ENCODE data around the gene DDX23. TPM values are rescaled to one million over a fixed set of nuclear protein-coding genes. Genes with fewer than 3 reads are reported as not detected.

The DDX23 gene
- polyA plus RNA-seq, 2 of the 4 experiments (the other 2 are of a cell fraction): 116 to 132 TPM

- TF ChIP-seq FOSL2 (IDR thresholded peaks at IDR 0.05) (no peak), FOSL2 (CRISPR knock-in tag; IDR thresholded peaks at IDR 0.05) (peak; percentile 42), KDM1A (IDR thresholded peaks at IDR 0.05; ENCODE audit: low read depth) (no peak), HOXB13 (CRISPR knock-in tag; IDR thresholded peaks at IDR 0.05; ENCODE audit: low read depth) (no peak), SREBF2 (IDR thresholded peaks at IDR 0.05) (no peak)
- TF ChIP-seq, protein P1, sequence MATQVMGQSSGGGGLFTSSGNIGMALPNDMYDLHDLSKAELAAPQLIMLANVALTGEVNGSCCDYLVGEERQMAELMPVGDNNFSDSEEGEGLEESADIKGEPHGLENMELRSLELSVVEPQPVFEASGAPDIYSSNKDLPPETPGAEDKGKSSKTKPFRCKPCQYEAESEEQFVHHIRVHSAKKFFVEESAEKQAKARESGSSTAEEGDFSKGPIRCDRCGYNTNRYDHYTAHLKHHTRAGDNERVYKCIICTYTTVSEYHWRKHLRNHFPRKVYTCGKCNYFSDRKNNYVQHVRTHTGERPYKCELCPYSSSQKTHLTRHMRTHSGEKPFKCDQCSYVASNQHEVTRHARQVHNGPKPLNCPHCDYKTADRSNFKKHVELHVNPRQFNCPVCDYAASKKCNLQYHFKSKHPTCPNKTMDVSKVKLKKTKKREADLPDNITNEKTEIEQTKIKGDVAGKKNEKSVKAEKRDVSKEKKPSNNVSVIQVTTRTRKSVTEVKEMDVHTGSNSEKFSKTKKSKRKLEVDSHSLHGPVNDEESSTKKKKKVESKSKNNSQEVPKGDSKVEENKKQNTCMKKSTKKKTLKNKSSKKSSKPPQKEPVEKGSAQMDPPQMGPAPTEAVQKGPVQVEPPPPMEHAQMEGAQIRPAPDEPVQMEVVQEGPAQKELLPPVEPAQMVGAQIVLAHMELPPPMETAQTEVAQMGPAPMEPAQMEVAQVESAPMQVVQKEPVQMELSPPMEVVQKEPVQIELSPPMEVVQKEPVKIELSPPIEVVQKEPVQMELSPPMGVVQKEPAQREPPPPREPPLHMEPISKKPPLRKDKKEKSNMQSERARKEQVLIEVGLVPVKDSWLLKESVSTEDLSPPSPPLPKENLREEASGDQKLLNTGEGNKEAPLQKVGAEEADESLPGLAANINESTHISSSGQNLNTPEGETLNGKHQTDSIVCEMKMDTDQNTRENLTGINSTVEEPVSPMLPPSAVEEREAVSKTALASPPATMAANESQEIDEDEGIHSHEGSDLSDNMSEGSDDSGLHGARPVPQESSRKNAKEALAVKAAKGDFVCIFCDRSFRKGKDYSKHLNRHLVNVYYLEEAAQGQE (IDR thresholded peaks at IDR 0.05): peak; percentile 45; the same call in 1 of the 2 replicates
- TF ChIP-seq, protein P2, sequence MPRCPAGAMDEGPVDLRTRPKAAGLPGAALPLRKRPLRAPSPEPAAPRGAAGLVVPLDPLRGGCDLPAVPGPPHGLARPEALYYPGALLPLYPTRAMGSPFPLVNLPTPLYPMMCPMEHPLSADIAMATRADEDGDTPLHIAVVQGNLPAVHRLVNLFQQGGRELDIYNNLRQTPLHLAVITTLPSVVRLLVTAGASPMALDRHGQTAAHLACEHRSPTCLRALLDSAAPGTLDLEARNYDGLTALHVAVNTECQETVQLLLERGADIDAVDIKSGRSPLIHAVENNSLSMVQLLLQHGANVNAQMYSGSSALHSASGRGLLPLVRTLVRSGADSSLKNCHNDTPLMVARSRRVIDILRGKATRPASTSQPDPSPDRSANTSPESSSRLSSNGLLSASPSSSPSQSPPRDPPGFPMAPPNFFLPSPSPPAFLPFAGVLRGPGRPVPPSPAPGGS (IDR thresholded peaks at IDR 0.05): peak; percentile 96
Observed at GRCh38 chr12:48865281-48866051, 13.5 kb upstream of the DDX23 start, which contains the start of gene RND1 (continued).

- CTCF ChIA-PET: interaction anchor here (0.6 to 33.1 kb wide), 5 partner anchors 1 to 119 kb away, joined by 3 to 1365 read pairs (median 311); partner anchors contain the start of genes DDX23, FKBP11 and RND1
- Histone ChIP-seq H3K4me2 (peak overlapping the region; percentile 84), H3K27ac (peak overlapping the region in 1 of 2 experiments; percentile 86; a peak in 1 of 6 replicates), H3K4me1 (peaks cover 58% of the 10 kb centered on the region), H3K9me3 (no peaks in the 10 kb centered on the region), H3K4me3 (peak overlapping the region; percentile 68)
- POLR2A ChIA-PET: interaction anchor here (5.3 to 5.5 kb wide), 2 partner anchors 11 to 18 kb away, joined by 126 to 157 read pairs; partner anchors contain the start of gene DDX23
- TF ChIP-seq USF2 (IDR thresholded peaks at IDR 0.05): no peak
- no peak for ATAC-seq
- 61% methylated on average over 4 of the region's 4 CpGs for WGBS (ENCODE audit: missing lambda C conversion rate)
- FAIRE-seq: no peak
- DNase-seq (ENCODE audit: low read depth in 1 of 2, low spot score in 1 of 2): no peak
Observed at GRCh38 chr12:48863291-48863690, 11.3 kb upstream of the DDX23 start.

- WGBS (ENCODE audit: missing lambda C conversion rate): 75% methylated on average over 5 of the region's 5 CpGs
- H3K4me1 ChIP-seq: peaks cover 53% of the 10 kb centered on the region
- FAIRE-seq (no peak), DNase-seq (ENCODE audit: low read depth in 1 of 2, low spot score in 1 of 2) (no peak), ATAC-seq (no peak)
- POLR2A ChIA-PET: interaction anchor here (5.5 kb wide), 1 partner anchor 19 kb away, joined by 157 read pairs; no protein-coding TSS in a partner anchor
- H3K9me3 ChIP-seq: no peaks in the 10 kb centered on the region
- peak overlapping the region; percentile 84 for H3K4me2 ChIP-seq
- TF ChIP-seq NPAS2 (CRISPR knock-in tag; IDR thresholded peaks at IDR 0.05; ENCODE audit: borderline replicate concordance) (no peak), POLR2AphosphoS2 (conservative IDR thresholded peaks at IDR 0.05; ENCODE audit: low read length) (0 out of 2 replicates have a peak, but pooled peaks have one; percentile 35), HDAC2 (IDR thresholded peaks at IDR 0.05) (no peak)
- CTCF ChIA-PET: interaction anchor here (1.3 to 33.1 kb wide), 5 partner anchors 1 to 132 kb away, joined by 4 to 1365 read pairs (median 311); partner anchors contain the start of genes DDX23, FKBP11 and RND1
- H3K27ac ChIP-seq: peak overlapping the region in 1 of 2 experiments; percentile 86; a peak in 1 of 6 replicates
- H3K4me3 ChIP-seq: peak overlapping the region; percentile 68
Observed at GRCh38 chr12:48862760-48863159, 10.8 kb upstream of the DDX23 start.

DNA sequence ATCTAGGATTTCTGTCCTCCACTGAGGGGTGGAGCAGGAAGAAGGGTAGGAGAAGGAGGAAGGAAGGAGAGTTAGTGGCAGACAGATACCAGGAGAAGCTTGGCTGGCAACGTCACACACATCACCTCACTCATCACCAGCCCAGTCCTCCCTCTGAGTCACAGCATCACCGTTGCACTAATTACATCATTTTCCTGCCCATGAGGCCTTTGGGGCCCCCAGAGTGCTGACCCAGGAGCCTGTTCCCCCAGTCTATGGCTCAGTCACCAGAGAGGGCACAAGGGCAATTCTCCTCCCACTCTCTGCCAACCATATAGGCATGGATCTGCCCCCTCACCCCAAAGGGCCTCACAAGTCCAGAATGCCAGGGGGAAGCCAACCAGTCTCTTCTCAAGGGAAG is 9.1 kb upstream of the DDX23 start:
- Histone ChIP-seq H3K4me3 (no peak overlapping the region), H3K4me2 (peak overlapping the region; percentile 84), H3K4me1 (peaks cover 46% of the 10 kb centered on the region), H3K27ac (peak overlapping the region in 1 of 2 experiments; percentile 72; a peak in 4 of 6 replicates), H3K9me3 (no peaks in the 10 kb centered on the region)
- ChIA-PET POLR2A (interaction anchor here (0.6 to 1.8 kb wide), 3 partner anchors 8 to 29 kb away, joined by 3 to 6 read pairs (median 4); partner anchors contain the start of gene DDX23), CTCF (interaction anchor here (1.9 to 33.1 kb wide), 4 partner anchors 1 to 69 kb away, joined by 11 to 1365 read pairs (median 838); partner anchors contain the start of genes DDX23, FKBP11 and RND1)
- ATAC-seq (no peak), FAIRE-seq (no peak), DNase-seq (ENCODE audit: low read depth in 1 of 2, low spot score in 1 of 2) (no peak)
- WGBS (ENCODE audit: missing lambda C conversion rate): 30% methylated on average over 2 of the region's 2 CpGs
- TF ChIP-seq TFCP2L1 (CRISPR knock-in tag; IDR thresholded peaks at IDR 0.05): no peak
- no peak for TF ChIP-seq EHMT2 (IDR thresholded peaks at IDR 0.05; ENCODE audit: low read depth)
- TF ChIP-seq FOSL2 (IDR thresholded peaks at IDR 0.05): no peak
- 0 out of 2 replicates have a peak, but pooled peaks have one; percentile 15 for TF ChIP-seq FOSL2 (CRISPR knock-in tag; IDR thresholded peaks at IDR 0.05)
- TF ChIP-seq POLR2AphosphoS2 (conservative IDR thresholded peaks at IDR 0.05; ENCODE audit: low read length): peak; percentile 68; the same call in 1 of the 2 replicates
- TF ChIP-seq KDM5A (IDR thresholded peaks at IDR 0.05): no peak
- TF ChIP-seq POLR2A (IDR thresholded peaks at IDR 0.05; ENCODE audit: low read length): no peak
- TF ChIP-seq USF2 (IDR thresholded peaks at IDR 0.05): no peak
- TF ChIP-seq HEYL (CRISPR knock-in tag; IDR thresholded peaks at IDR 0.05): no peak
- no peak for TF ChIP-seq HOXA7 (CRISPR knock-in tag; IDR thresholded peaks at IDR 0.05)
- 0 out of 2 replicates have a peak, but pooled peaks have one; percentile 31 for TF ChIP-seq FOSB (CRISPR knock-in tag; IDR thresholded peaks at IDR 0.05)
- TF ChIP-seq HES2 (IDR thresholded peaks at IDR 0.05): no peak
- no peak for TF ChIP-seq NR3C1 (IDR thresholded peaks at IDR 0.05)
- TF ChIP-seq HOXB5 (CRISPR knock-in tag; IDR thresholded peaks at IDR 0.05): no peak
